Fibroblast of mammary gland (primary cell): ENCODE results near the gene TMEM114.
"Not testable (repeated sequence)": the region's sequence is repeated elsewhere in the genome, so short reads cannot be mapped to it uniquely, and the experiment has no call there.

Source experiments
- DNase-seq: peaks from one replicate; pipeline ENCODE4 v3.0.0-alpha.2; 2010; ENCODE audit warnings: low read depth
- H3K4me3 ChIP-seq: 2 replicates; pipeline ENCODE4 v1.5.1; 2011; ENCODE audit warnings: low read depth, mild to moderate bottlenecking, low read length, moderate library complexity; ENCODE audit not compliant: control insufficient read depth
- CTCF ChIP-seq: conservative IDR thresholded peaks from 2 replicates; pipeline ENCODE4 v1.5.1; 2011; ENCODE audit warnings: low read depth, low read length, inconsistent platforms; ENCODE audit not compliant: control insufficient read depth, insufficient read depth

Gene TMEM114

GRCh38 chr16:8571061-8571596 lies 19.2 kb downstream of the TMEM114 start:
- H3K4me3 ChIP-seq: no peak overlapping the region
- DNase-seq: peak; percentile 23
- TF ChIP-seq CTCF: no peak

GRCh38 chr16:8570393-8570792 lies 19.9 kb downstream of the TMEM114 start:
- not testable (repeated sequence) for DNase-seq

GRCh38 chr16:8569650-8570346 lies 20.5 kb downstream of the TMEM114 start:
- TF ChIP-seq CTCF: no peak
- no peak overlapping the region for H3K4me3 ChIP-seq
- DNase-seq: no peak

More at GRCh38 chr16:8570393-8570792, 19.9 kb downstream of the TMEM114 start:
- H3K4me3 ChIP-seq: not testable (repeated sequence)

- TF ChIP-seq CTCF: no peak
- H3K4me3 ChIP-seq: no peak overlapping the region
- DNase-seq: peak; percentile 23
Measured at GRCh38 chr16:8568231-8568617, 22.1 kb downstream of the TMEM114 start.

- DNase-seq: peak; percentile 92
- peak; percentile 98 for TF ChIP-seq CTCF
- H3K4me3 ChIP-seq: no peak overlapping the region
Measured at GRCh38 chr16:8567355-8568230, 22.7 kb downstream of the TMEM114 start.

GRCh38 chr16:8565498-8565897 lies 24.8 kb downstream of the TMEM114 start:
- DNase-seq: no peak
- H3K4me3 ChIP-seq: no peak overlapping the region
- TF ChIP-seq CTCF: no peak

- DNase-seq: no peak
- TF ChIP-seq CTCF: no peak
- H3K4me3 ChIP-seq: no peak overlapping the region
Measured at GRCh38 chr16:8564934-8565345, 25.4 kb downstream of the TMEM114 start.

- not testable (repeated sequence) for H3K4me3 ChIP-seq, DNase-seq
Measured at GRCh38 chr16:8563944-8564540, 26.3 kb downstream of the TMEM114 start.
